ENCODE data around the gene TPPP3. TPM values are rescaled to one million over a fixed set of nuclear protein-coding genes. Genes with fewer than 3 reads are reported as not detected.
"Not testable (repeated sequence)": the region's sequence is repeated elsewhere in the genome, so short reads cannot be mapped to it uniquely, and the experiment has no call there.

Gene TPPP3
- total RNA-seq, 1 donor from 2014 or later = 123 TPM

GRCh38 chr16:67386861-67387455 lies 6.3 kb downstream of the TPPP3 start:
- Histone ChIP-seq H3K9me3 (no peaks in the 10 kb centered on the region), H3K4me1 (peaks cover 27% of the 10 kb centered on the region), H3K27ac (no peak overlapping the region), H3K27me3 (ENCODE audit: low read depth) (no peaks in the 10 kb centered on the region), H3K4me3 (no peak overlapping the region), H3K36me3 (peaks cover 4% of the 10 kb centered on the region)
- intact Hi-C loops (cut with DNase I) = no loop called here
- DNase-seq = no peak
- TF ChIP-seq CTCF (IDR thresholded peaks at IDR 0.05) = no peak
- ATAC-seq = no peak

GRCh38 chr16:67384778-67385510 lies 8.4 kb downstream of the TPPP3 start:
- Histone ChIP-seq H3K4me1 (peaks cover 8% of the 10 kb centered on the region), H3K27me3 (ENCODE audit: low read depth) (no peaks in the 10 kb centered on the region), H3K4me3 (no peak overlapping the region), H3K27ac (no peak overlapping the region), H3K9me3 (no peaks in the 10 kb centered on the region), H3K36me3 (peaks cover 4% of the 10 kb centered on the region)
- no peak for ATAC-seq
- intact Hi-C loops (cut with DNase I) = no loop called here
- no peak for DNase-seq
- TF ChIP-seq CTCF (IDR thresholded peaks at IDR 0.05) = no peak

- TF ChIP-seq CTCF (IDR thresholded peaks at IDR 0.05) = no peak
- no peak for ATAC-seq
Observed at GRCh38 chr16:67383284-67383683, 10.0 kb downstream of the TPPP3 start.

GRCh38 chr16:67378642-67379041 lies 14.7 kb downstream of the TPPP3 start:
- ATAC-seq (no peak), DNase-seq (no peak)
- no peaks in the 10 kb centered on the region for H3K4me1 ChIP-seq
- H3K27ac ChIP-seq = no peak overlapping the region
- H3K27me3 ChIP-seq (ENCODE audit: low read depth) = no peaks in the 10 kb centered on the region
- no peak for TF ChIP-seq CTCF (IDR thresholded peaks at IDR 0.05)
- intact Hi-C loops (cut with DNase I) = no loop called here
- no peak overlapping the region for H3K4me3 ChIP-seq
- no peaks in the 10 kb centered on the region for H3K9me3 ChIP-seq
- H3K36me3 ChIP-seq = no peaks in the 10 kb centered on the region

More at GRCh38 chr16:67383284-67383683, 10.0 kb downstream of the TPPP3 start:
- Histone ChIP-seq H3K4me3 (no peak overlapping the region), H3K36me3 (peaks cover 4% of the 10 kb centered on the region), H3K27me3 (ENCODE audit: low read depth) (no peaks in the 10 kb centered on the region), H3K9me3 (no peaks in the 10 kb centered on the region), H3K4me1 (no peaks in the 10 kb centered on the region), H3K27ac (no peak overlapping the region)
- no peak for DNase-seq
- intact Hi-C loops (cut with DNase I) = no loop called here

GRCh38 chr16:67376012-67376411 lies 17.3 kb downstream of the TPPP3 start:
- H3K4me3 ChIP-seq; ATAC-seq; intact Hi-C loops (cut with DNase I); H3K27me3 ChIP-seq (ENCODE audit: low read depth); DNase-seq; H3K4me1 ChIP-seq; H3K9me3 ChIP-seq; H3K36me3 ChIP-seq; H3K27ac ChIP-seq: not testable (repeated sequence)

GRCh38 chr16:67372664-67373063 lies 20.6 kb downstream of the TPPP3 start:
- Histone ChIP-seq H3K4me1 (no peaks in the 10 kb centered on the region), H3K27me3 (ENCODE audit: low read depth) (no peaks in the 10 kb centered on the region), H3K27ac (no peak overlapping the region), H3K4me3 (no peak overlapping the region), H3K36me3 (no peaks in the 10 kb centered on the region), H3K9me3 (no peaks in the 10 kb centered on the region)
- DNase-seq (no peak), ATAC-seq (no peak)
- intact Hi-C loops (cut with DNase I) = no loop called here
- TF ChIP-seq CTCF (IDR thresholded peaks at IDR 0.05) = peak; percentile 37

All from lower lobe of right lung (tissue), 2 donors.